Fibroblast of lung (primary cell): ENCODE data around the gene CTAGE15. TPM values are rescaled to one million over a fixed set of nuclear protein-coding genes. Genes with fewer than 3 reads are reported as not detected.
"Not testable (repeated sequence)": the region's sequence is repeated elsewhere in the genome, so short reads cannot be mapped to it uniquely, and the experiment has no call there.

Source experiments
- DNase-seq, 2 donors: peaks; one replicate each; pipeline versions ENCODE4 v3.0.0 to v3.0.0-alpha.2; 2010; ENCODE audit warnings: low read depth in 2 of 2
- H2AFZ ChIP-seq: 2 replicates; pipeline ENCODE4 v1.5.1; 2012; ENCODE audit warnings: low read length, control low read depth, inconsistent platforms
- H3K27ac ChIP-seq: 2 replicates; pipeline ENCODE4 v1.5.1; 2011; ENCODE audit warnings: low read length, control low read depth; ENCODE audit not compliant: insufficient read depth
- H3K27me3 ChIP-seq: 2 replicates; pipeline ENCODE4 v1.5.1; 2011; ENCODE audit warnings: mild to moderate bottlenecking, low read length; ENCODE audit not compliant: control insufficient read depth, insufficient read depth
- H3K36me3 ChIP-seq: 2 replicates; pipeline ENCODE4 v1.5.1; 2011; ENCODE audit warnings: low read length; ENCODE audit not compliant: control insufficient read depth, insufficient read depth
- H3K4me1 ChIP-seq: 2 replicates; pipeline ENCODE4 v1.5.1; 2011; ENCODE audit warnings: low read length; ENCODE audit not compliant: control insufficient read depth, insufficient read depth; ENCODE audit errors: extremely low read depth
- H3K4me2 ChIP-seq: 2 replicates; pipeline ENCODE4 v1.5.1; 2011; ENCODE audit warnings: low read length, control low read depth; ENCODE audit not compliant: insufficient read depth; ENCODE audit errors: extremely low read depth
- H3K4me3 ChIP-seq, 4 experiments: fragments of 200-600 bp in 1 of 4; sonication (generic) in 1 of 4; replicated peaks in 1 of 4; 2 replicates each; pipeline ENCODE4 v1.5.1; 2011 to 2016; ENCODE audit warnings: low read length in 4 of 4, low read depth in 3 of 4, mild to moderate bottlenecking in 3 of 4, control low read depth in 2 of 4, inconsistent platforms in 1 of 4, mixed read lengths in 1 of 4; ENCODE audit not compliant: insufficient read depth in 1 of 4; ENCODE audit errors: control extremely low read depth in 1 of 4
- H3K79me2 ChIP-seq: 2 replicates; pipeline ENCODE4 v1.5.1; 2012; ENCODE audit warnings: mild to moderate bottlenecking, low read length, inconsistent platforms; ENCODE audit not compliant: control insufficient read depth, insufficient read depth
- H3K9ac ChIP-seq: 2 replicates; pipeline ENCODE4 v1.5.1; 2011; ENCODE audit warnings: mild to moderate bottlenecking, low read length, control low read depth; ENCODE audit not compliant: insufficient read depth
- H3K9me3 ChIP-seq: 2 replicates; pipeline ENCODE4 v1.5.1; 2012; ENCODE audit warnings: low read depth, low read length; ENCODE audit not compliant: control insufficient read depth, insufficient read depth
- H4K20me1 ChIP-seq: 2 replicates; pipeline ENCODE4 v1.5.1; 2011; ENCODE audit warnings: low read length; ENCODE audit not compliant: control insufficient read depth, insufficient read depth; ENCODE audit errors: extremely low read depth
- polyA minus RNA-seq: library from RNA; depleted of rRNA, polyadenylated mRNA; stranded (reverse); fragments of >200 nt; gene quantifications from 2 replicates; pipeline ENCODE4 v1.2.3, GENCODE V29; 2011; ENCODE audit warnings: low replicate concordance
- polyA plus RNA-seq, 2 donors: library from polyadenylated mRNA; depleted of rRNA in 1 of 2; stranded (reverse) in 1 of 2; unstranded in 1 of 2; fragments of >200 nt; gene quantifications; 2 replicates each; pipeline ENCODE4 v1.2.1, GENCODE V29; 2011 to 2012; ENCODE audit warnings: missing spikeins in 1 of 2
- total RNA-seq: library from RNA; depleted of rRNA; stranded (reverse); fragments of >200 nt; gene quantifications from 2 replicates; pipeline ENCODE4 v1.2.1, GENCODE V29; 2014

Gene CTAGE15
- total RNA-seq (0.17 and 0.26 TPM in 2 replicates), polyA plus RNA-seq (0.07 TPM in 1 of 2 replicates, not detected in the other), polyA minus RNA-seq (not detected in 2 replicates)
- polyA plus RNA-seq (2012), result 0.09 TPM in 1 of 2 replicates, not detected in the other

GRCh38 chr7:143571501-143571900, at the start of gene CTAGE15:
TSS of gene CTAGE15 (plus strand) at chr7:143571801. CDS start at chr7:143571818, 17 bp downstream.
- H3K27me3 ChIP-seq, H3K4me3 ChIP-seq, H3K4me1 ChIP-seq: not testable (repeated sequence)

GRCh38 chr7:143522309-143522916, 49.2 kb upstream of the CTAGE15 start:
- not testable (repeated sequence) for DNase-seq, H3K9me3 ChIP-seq, H3K27ac ChIP-seq, H3K9ac ChIP-seq, H3K79me2 ChIP-seq, H3K27me3 ChIP-seq, H3K4me2 ChIP-seq, H2AFZ ChIP-seq, H3K36me3 ChIP-seq, H3K4me3 ChIP-seq, H3K4me1 ChIP-seq, H4K20me1 ChIP-seq

More at GRCh38 chr7:143571501-143571900, at the start of gene CTAGE15:
- H3K9me3 ChIP-seq, H3K36me3 ChIP-seq, H3K79me2 ChIP-seq, H3K9ac ChIP-seq, H3K27ac ChIP-seq, H2AFZ ChIP-seq, H3K4me2 ChIP-seq, H4K20me1 ChIP-seq, DNase-seq: not testable (repeated sequence)

- H2AFZ ChIP-seq, DNase-seq, H3K4me2 ChIP-seq, H3K4me1 ChIP-seq, H3K4me3 ChIP-seq, H3K36me3 ChIP-seq, H3K79me2 ChIP-seq, H4K20me1 ChIP-seq, H3K9me3 ChIP-seq, H3K27me3 ChIP-seq, H3K27ac ChIP-seq, H3K9ac ChIP-seq: not testable (repeated sequence)
Measured at GRCh38 chr7:143531169-143531926, 40.3 kb upstream of the CTAGE15 start.

GRCh38 chr7:143531932-143532331, 39.7 kb upstream of the CTAGE15 start:
- H3K79me2 ChIP-seq, H3K9ac ChIP-seq, H3K4me3 ChIP-seq, H3K4me2 ChIP-seq, H3K27ac ChIP-seq, DNase-seq, H3K36me3 ChIP-seq, H3K27me3 ChIP-seq, H4K20me1 ChIP-seq, H3K4me1 ChIP-seq, H2AFZ ChIP-seq, H3K9me3 ChIP-seq: not testable (repeated sequence)

- H3K4me2 ChIP-seq, H3K4me3 ChIP-seq, H2AFZ ChIP-seq, H3K36me3 ChIP-seq, H4K20me1 ChIP-seq, DNase-seq, H3K9ac ChIP-seq, H3K27me3 ChIP-seq, H3K9me3 ChIP-seq, H3K27ac ChIP-seq, H3K79me2 ChIP-seq, H3K4me1 ChIP-seq: not testable (repeated sequence)
Measured at GRCh38 chr7:143533213-143533839, 38.3 kb upstream of the CTAGE15 start.

GRCh38 chr7:143536443-143536842, 35.2 kb upstream of the CTAGE15 start:
- H3K27me3 ChIP-seq, H3K9me3 ChIP-seq, H3K4me1 ChIP-seq, H4K20me1 ChIP-seq, DNase-seq, H3K27ac ChIP-seq, H3K9ac ChIP-seq, H3K4me2 ChIP-seq, H3K4me3 ChIP-seq, H2AFZ ChIP-seq, H3K36me3 ChIP-seq, H3K79me2 ChIP-seq: not testable (repeated sequence)
